Measurements from ENCODE around the gene ZNF317.

DNA sequence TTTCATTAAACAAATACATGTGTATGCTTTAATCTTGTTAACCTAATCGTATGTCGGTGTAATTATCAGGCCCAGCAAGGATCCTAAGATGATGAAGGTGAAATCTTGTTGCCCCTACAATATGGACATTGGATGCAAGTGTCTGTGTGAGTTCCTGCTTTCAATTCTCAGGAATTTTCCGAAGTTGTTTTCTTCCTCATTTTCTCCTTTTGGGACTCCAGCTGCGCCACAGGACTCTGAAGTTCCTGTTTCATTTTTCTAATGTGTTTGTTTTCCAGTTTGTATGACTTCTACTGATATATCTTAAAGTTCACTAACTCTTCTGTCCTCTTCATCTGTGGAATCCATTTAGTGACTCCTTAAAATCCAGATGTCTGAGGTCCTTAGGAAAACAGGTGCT is 26.6 kb downstream of the ZNF317 start:
- TF ChIP-seq POLR2A (IDR thresholded peaks at IDR 0.05) = no peak
- TF ChIP-seq, protein P1, sequence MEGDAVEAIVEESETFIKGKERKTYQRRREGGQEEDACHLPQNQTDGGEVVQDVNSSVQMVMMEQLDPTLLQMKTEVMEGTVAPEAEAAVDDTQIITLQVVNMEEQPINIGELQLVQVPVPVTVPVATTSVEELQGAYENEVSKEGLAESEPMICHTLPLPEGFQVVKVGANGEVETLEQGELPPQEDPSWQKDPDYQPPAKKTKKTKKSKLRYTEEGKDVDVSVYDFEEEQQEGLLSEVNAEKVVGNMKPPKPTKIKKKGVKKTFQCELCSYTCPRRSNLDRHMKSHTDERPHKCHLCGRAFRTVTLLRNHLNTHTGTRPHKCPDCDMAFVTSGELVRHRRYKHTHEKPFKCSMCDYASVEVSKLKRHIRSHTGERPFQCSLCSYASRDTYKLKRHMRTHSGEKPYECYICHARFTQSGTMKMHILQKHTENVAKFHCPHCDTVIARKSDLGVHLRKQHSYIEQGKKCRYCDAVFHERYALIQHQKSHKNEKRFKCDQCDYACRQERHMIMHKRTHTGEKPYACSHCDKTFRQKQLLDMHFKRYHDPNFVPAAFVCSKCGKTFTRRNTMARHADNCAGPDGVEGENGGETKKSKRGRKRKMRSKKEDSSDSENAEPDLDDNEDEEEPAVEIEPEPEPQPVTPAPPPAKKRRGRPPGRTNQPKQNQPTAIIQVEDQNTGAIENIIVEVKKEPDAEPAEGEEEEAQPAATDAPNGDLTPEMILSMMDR (IDR thresholded peaks at IDR 0.05) = no peak
- no peak for TF ChIP-seq POLR2AphosphoS5 (IDR thresholded peaks at IDR 0.05; ENCODE audit: insufficient read depth in 1 of 2, low read depth in 1 of 2)
